ENCODE data around the gene ARHGAP24. TPM values are rescaled to one million over a fixed set of nuclear protein-coding genes. Genes with fewer than 3 reads are reported as not detected.
"Not testable (repeated sequence)": the region's sequence is repeated elsewhere in the genome, so short reads cannot be mapped to it uniquely, and the experiment has no call there.

ARHGAP24 gene
- total RNA-seq, 4 donors from 2014 or later, result 41.6 to 71.2 (median 62.0) TPM

DNA sequence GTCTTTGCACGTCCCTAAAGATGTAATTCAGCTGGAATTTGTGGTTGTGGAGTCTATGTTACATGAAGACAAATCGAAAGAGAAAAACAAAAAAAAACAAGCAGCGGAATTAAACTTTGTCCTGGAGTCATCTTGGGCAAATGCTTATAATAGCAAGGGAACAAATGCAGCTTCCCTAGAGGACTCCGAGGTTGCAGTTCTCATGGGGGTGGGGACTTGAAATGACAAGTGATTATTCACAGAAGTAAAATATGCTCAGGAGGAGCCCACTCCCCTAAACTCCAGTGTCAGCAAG is 362.4 kb downstream of the ARHGAP24 start:
- Histone ChIP-seq H3K27me3 (no peaks in the 10 kb centered on the region), H3K9me3 (no peaks in the 10 kb centered on the region), H3K4me1 (peaks cover 0 to 11% (median 2%) of the 10 kb centered on the region in 4 donors), H3K4me3 (no peak overlapping the region), H3K27ac (no peak overlapping the region), H3K36me3 (no peaks in the 10 kb centered on the region)
- no peak for DNase-seq (ENCODE audit: low spot score in 2 of 2)
- TF ChIP-seq POLR2A (IDR thresholded peaks at IDR 0.05), result no peak
- TF ChIP-seq, protein P1, sequence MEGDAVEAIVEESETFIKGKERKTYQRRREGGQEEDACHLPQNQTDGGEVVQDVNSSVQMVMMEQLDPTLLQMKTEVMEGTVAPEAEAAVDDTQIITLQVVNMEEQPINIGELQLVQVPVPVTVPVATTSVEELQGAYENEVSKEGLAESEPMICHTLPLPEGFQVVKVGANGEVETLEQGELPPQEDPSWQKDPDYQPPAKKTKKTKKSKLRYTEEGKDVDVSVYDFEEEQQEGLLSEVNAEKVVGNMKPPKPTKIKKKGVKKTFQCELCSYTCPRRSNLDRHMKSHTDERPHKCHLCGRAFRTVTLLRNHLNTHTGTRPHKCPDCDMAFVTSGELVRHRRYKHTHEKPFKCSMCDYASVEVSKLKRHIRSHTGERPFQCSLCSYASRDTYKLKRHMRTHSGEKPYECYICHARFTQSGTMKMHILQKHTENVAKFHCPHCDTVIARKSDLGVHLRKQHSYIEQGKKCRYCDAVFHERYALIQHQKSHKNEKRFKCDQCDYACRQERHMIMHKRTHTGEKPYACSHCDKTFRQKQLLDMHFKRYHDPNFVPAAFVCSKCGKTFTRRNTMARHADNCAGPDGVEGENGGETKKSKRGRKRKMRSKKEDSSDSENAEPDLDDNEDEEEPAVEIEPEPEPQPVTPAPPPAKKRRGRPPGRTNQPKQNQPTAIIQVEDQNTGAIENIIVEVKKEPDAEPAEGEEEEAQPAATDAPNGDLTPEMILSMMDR (IDR thresholded peaks at IDR 0.05), result no peak
- TF ChIP-seq EP300 (IDR thresholded peaks at IDR 0.05), result no peak
- 56 to 57% methylated on average over 4 of the region's 4 CpGs for WGBS, 2 donors

DNA sequence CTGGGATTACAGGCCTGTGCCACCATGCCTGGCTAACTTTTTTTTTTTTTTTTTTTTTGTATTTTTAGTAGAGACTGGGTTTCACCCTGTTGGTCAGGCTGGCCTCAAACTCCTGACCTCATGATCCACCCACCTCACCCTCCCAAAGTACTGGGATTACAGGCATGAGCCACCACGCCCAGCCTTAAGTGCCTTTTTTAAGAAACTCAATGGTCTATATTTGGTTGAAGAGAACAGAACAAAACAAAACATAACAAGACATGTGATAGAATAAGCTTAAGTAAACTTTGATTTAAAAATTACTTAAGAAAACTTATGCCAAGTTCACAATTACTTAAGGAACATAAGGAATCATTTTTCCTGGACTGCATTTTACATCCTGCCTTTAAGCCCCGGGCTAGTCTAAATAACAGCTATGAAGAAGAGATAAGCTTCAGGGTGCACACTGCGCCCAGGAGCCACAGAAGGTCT is 365.1 kb downstream of the ARHGAP24 start:
- H3K27ac ChIP-seq; H3K36me3 ChIP-seq; H3K4me1 ChIP-seq; H3K4me3 ChIP-seq; H3K9me3 ChIP-seq; DNase-seq (ENCODE audit: low spot score in 2 of 2); H3K27me3 ChIP-seq: not testable (repeated sequence)
- WGBS, 2 donors, result 70 to 73% methylated on average over 3 of the region's 3 CpGs

DNA sequence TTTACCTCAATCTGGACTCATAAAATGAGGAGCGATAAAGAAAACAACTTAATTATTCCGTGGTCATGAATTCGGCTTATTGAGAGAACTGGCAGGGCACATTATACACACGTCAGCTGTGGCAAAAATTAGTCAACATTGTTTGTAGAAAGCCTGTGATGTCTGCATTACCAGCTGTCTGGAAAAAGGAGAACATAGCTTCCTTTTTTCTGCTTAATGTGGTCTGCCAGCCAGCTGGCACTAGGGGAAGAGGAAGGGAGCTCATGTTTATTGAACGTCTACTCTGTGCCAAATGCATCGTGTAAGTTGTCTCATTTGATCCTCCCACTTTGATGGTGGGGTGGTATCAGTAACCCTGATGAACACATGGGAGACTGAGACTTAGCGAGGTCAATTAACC is 367.6 kb downstream of the ARHGAP24 start:
- Histone ChIP-seq H3K27ac (peak overlapping the region in 3 of 4 donors; percentile 26 to 30 (median 28)), H3K27me3 (no peaks in the 10 kb centered on the region), H3K4me3 (no peak overlapping the region), H3K9me3 (no peaks in the 10 kb centered on the region), H3K4me1 (peaks cover 0 to 4% (median 3%) of the 10 kb centered on the region in 4 donors), H3K36me3 (no peaks in the 10 kb centered on the region)
- peak in 1 of 2 donors; percentile 38 for DNase-seq (ENCODE audit: low spot score in 2 of 2)
- TF ChIP-seq, protein P1 (IDR thresholded peaks at IDR 0.05), result no peak
- peak; percentile 77 for TF ChIP-seq EP300 (IDR thresholded peaks at IDR 0.05)
- no peak for TF ChIP-seq POLR2A (IDR thresholded peaks at IDR 0.05)
- WGBS, 2 donors, result 38 to 53% methylated on average over 7 of the region's 7 CpGs

DNA sequence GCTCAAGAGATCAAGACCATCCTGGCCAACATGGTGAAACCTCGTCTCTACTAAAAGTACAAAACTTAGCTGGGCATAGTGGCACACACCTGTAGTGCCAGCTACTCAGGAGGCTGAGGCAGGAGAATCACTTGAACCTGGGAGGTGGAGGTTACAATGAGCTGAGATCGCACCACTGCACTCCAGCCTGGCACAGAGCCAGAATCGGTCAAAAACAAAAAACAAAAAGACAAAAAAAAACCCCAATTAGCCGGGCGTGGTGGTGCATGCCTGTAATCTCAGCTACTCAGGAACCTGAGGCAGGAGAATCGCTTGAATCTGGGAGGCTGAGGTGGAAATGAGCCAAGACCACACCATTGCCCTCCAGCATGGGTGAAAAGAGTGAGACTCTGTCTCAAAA is 378.8 kb downstream of the ARHGAP24 start:
- DNase-seq (ENCODE audit: low spot score in 2 of 2); H3K4me1 ChIP-seq: not testable (repeated sequence)
- 93 to 94% methylated on average over 6 of the region's 6 CpGs for WGBS, 2 donors

DNA sequence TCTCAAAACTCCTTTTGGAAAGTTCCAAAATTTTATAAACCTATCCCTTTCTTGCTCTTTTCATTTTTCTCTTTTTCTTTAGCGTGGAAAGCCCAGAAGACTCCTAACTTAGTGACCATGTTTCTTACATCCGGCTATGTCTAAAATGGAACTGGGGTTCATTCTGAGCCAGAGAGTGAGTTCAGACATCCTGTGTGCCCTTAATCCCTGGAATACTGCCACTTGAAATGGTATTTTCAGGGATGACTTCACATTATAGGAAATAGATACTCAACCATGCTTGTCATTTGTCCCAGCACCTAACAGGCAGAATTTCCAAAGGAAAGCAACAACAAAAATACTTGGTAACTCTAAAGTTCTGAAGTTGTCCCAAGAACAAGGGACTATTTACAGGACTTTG is 379.6 kb downstream of the ARHGAP24 start:
- DNase-seq (ENCODE audit: low spot score in 2 of 2), result no peak
- no peaks in the 10 kb centered on the region for H3K27me3 ChIP-seq
- TF ChIP-seq POLR2A (IDR thresholded peaks at IDR 0.05) (no peak), EP300 (IDR thresholded peaks at IDR 0.05) (no peak)
- TF ChIP-seq, protein P1 (IDR thresholded peaks at IDR 0.05), result no peak
- WGBS, 2 donors, result 87 to 91% methylated on average over 2 of the region's 2 CpGs
- no peaks in the 10 kb centered on the region for H3K36me3 ChIP-seq
- peaks cover 0 to 18% (median 0%) of the 10 kb centered on the region in 4 donors for H3K9me3 ChIP-seq
- H3K4me1 ChIP-seq, result peaks cover 0 to 1% (median 0%) of the 10 kb centered on the region in 4 donors
- H3K4me3 ChIP-seq, result no peak overlapping the region
- H3K27ac ChIP-seq, result no peak overlapping the region

More for the DNA sequence above, 378.8 kb downstream of the ARHGAP24 start:
- peaks cover 0 to 22% (median 0%) of the 10 kb centered on the region in 4 donors for H3K9me3 ChIP-seq
- H3K27ac ChIP-seq, H3K4me3 ChIP-seq, H3K27me3 ChIP-seq, H3K36me3 ChIP-seq: not testable (repeated sequence)

DNA sequence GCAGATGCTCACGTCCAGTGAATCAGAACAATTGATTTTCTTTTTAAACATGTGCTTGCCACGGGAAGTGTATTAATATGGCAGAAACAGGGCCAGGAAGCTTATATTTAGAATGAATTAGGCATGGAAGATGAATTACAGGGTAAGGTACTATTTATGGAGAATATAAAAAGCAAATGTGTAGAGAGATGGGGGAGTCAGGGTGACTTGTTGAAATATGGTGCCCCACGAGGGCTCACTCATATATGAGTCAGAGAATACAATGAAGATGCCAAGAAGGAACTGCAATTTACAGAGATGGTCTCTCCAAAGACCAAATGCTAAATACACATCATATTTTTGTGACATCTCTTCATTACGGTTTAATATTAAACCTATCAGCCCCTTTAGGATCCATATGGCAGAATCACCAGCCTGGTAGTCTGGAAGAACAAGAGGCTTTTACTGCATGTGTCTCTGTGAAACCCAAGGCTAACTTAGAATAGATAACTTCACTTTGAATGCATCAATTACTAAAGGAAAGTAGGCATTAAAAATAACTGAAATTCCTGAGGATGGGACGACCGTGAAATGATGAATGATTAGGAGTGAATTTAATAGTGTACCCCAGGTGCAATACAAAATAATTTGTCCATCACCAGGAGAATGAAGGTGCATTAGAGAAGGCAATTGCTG is 385.3 kb downstream of the ARHGAP24 start:
- WGBS, 2 donors, result 54 to 58% methylated on average over 6 of the region's 6 CpGs
- H3K4me1 ChIP-seq, result peaks cover 0 to 9% (median 0%) of the 10 kb centered on the region in 4 donors
- TF ChIP-seq EP300 (IDR thresholded peaks at IDR 0.05), result no peak
- TF ChIP-seq POLR2A (IDR thresholded peaks at IDR 0.05), result no peak
- TF ChIP-seq, protein P1 (IDR thresholded peaks at IDR 0.05), result no peak
- H3K27me3 ChIP-seq, result no peaks in the 10 kb centered on the region
- no peaks in the 10 kb centered on the region for H3K36me3 ChIP-seq
- H3K4me3 ChIP-seq, result no peak overlapping the region
- H3K9me3 ChIP-seq, result no peaks in the 10 kb centered on the region
- no peak overlapping the region for H3K27ac ChIP-seq
- no peak for DNase-seq (ENCODE audit: low spot score in 2 of 2)
